Natural killer cell treated with Interleukin-12 subunit alpha and Interleukin-12 subunit beta and Interleukin-15 and Interleukin-18, amount 100 ng/mL, for 72 hours (primary cell): ENCODE measurements around the gene RHBDL1. TPM values are rescaled to one million over a fixed set of nuclear protein-coding genes. Genes with fewer than 3 reads are reported as not detected.

Experiments used
- ATAC-seq, 2 donors: fragments of 150-1000 bp; cut with Tn5 transposase in 1 of 2; sonication (Bioruptor Pico), chemical (Tn5 transposase) in 1 of 2; 2 replicates each; pipeline ENCODE4 v1.10.0; 2021
- DNase-seq: peaks from one replicate; pipeline ENCODE4 v3.0.0; 2022; ENCODE audit warnings: low spot score
- H3K27ac Mint-ChIP-seq, 2 donors: 1 replicate in 1 of 2; 2 replicates in 1 of 2; pipeline ENCODE4 v1.8.0; 2022; ENCODE audit warnings: mixed read lengths in 2 of 2, mild to moderate bottlenecking in 1 of 2, moderate library complexity in 1 of 2
- H3K27me3 Mint-ChIP-seq, 2 donors: 1 replicate in 1 of 2; 2 replicates in 1 of 2; pipeline ENCODE4 v1.8.0; 2022; ENCODE audit warnings: mixed read lengths in 2 of 2
- H3K36me3 Mint-ChIP-seq: one replicate; pipeline ENCODE4 v1.8.0; 2022; ENCODE audit warnings: mixed read lengths
- H3K4me1 Mint-ChIP-seq, 2 donors: 1 replicate in 1 of 2; 2 replicates in 1 of 2; pipeline ENCODE4 v1.8.0; 2022; ENCODE audit warnings: low read depth in 2 of 2, mixed read lengths in 2 of 2, mild to moderate bottlenecking in 1 of 2
- H3K4me3 Mint-ChIP-seq: one replicate; pipeline ENCODE4 v1.8.0; 2022; ENCODE audit warnings: mixed read lengths
- H3K9me3 Mint-ChIP-seq: 2 replicates; pipeline ENCODE4 v1.8.0; 2022; ENCODE audit warnings: mixed read lengths
- total RNA-seq, 2 donors: library from RNA; stranded (reverse); gene quantifications; one replicate each; pipeline ENCODE4 v1.2.3, GENCODE V29; 2022

Gene RHBDL1
- total RNA-seq, 2 donors from 2014 or later: 1.0 to 1.5 TPM

GRCh38 chr16:719815-720446 lies 44.5 kb downstream of the RHBDL1 start:
- Mint-ChIP-seq H3K36me3 (no peaks in the 10 kb centered on the region), H3K27me3 (no peaks in the 10 kb centered on the region), H3K4me1 (peaks cover 0 to 15% of the 10 kb centered on the region in 2 donors), H3K9me3 (no peaks in the 10 kb centered on the region), H3K4me3 (peak overlapping the region; percentile 79), H3K27ac (peak overlapping the region; percentile 41 to 57)
- ATAC-seq (no peak), DNase-seq (no peak)

GRCh38 chr16:720447-720989 lies 45.0 kb downstream of the RHBDL1 start:
- no peaks in the 10 kb centered on the region for H3K27me3 Mint-ChIP-seq
- H3K4me1 Mint-ChIP-seq: peaks cover 0 to 15% of the 10 kb centered on the region in 2 donors
- no peaks in the 10 kb centered on the region for H3K9me3 Mint-ChIP-seq
- peak overlapping the region; percentile 41 to 57 for H3K27ac Mint-ChIP-seq
- peak overlapping the region; percentile 79 for H3K4me3 Mint-ChIP-seq
- ATAC-seq (peak; percentile 29 to 37), DNase-seq (no peak)
- H3K36me3 Mint-ChIP-seq: no peaks in the 10 kb centered on the region

GRCh38 chr16:720990-721764 lies 45.7 kb downstream of the RHBDL1 start, which contains the start of gene ANTKMT:
Gene ANTKMT, plus strand, starts transcription at chr16:721146. Its CDS starts 129 bp downstream, at chr16:721275.
- Mint-ChIP-seq H3K27me3 (no peaks in the 10 kb centered on the region), H3K27ac (peak within 1 kb of the TSS; percentile 41 to 57), H3K9me3 (no peaks in the 10 kb centered on the region), H3K4me3 (peak within 1 kb of the TSS; percentile 79), H3K4me1 (peaks cover 0 to 15% of the 10 kb centered on the region in 2 donors), H3K36me3 (no peaks in the 10 kb centered on the region)
- ATAC-seq: peak; percentile 83 to 90
- peak; percentile 88 for DNase-seq

- no peak overlapping the region for H3K27ac Mint-ChIP-seq
- H3K36me3 Mint-ChIP-seq: no peaks in the 10 kb centered on the region
- H3K9me3 Mint-ChIP-seq: no peaks in the 10 kb centered on the region
- no peaks in the 10 kb centered on the region for H3K27me3 Mint-ChIP-seq
- ATAC-seq: no peak
- H3K4me1 Mint-ChIP-seq: peaks cover 0 to 15% of the 10 kb centered on the region in 2 donors
- DNase-seq: no peak
- peak overlapping the region; percentile 49 for H3K4me3 Mint-ChIP-seq
These were observed 46.5 kb downstream of the RHBDL1 start for GRCh38 chr16:721765-722540.

- Mint-ChIP-seq H3K4me3 (peak overlapping the region; percentile 34), H3K4me1 (peaks cover 0 to 15% of the 10 kb centered on the region in 2 donors), H3K27me3 (no peaks in the 10 kb centered on the region), H3K9me3 (no peaks in the 10 kb centered on the region), H3K27ac (no peak overlapping the region), H3K36me3 (no peaks in the 10 kb centered on the region)
- ATAC-seq (no peak), DNase-seq (no peak)
These were observed 47.6 kb downstream of the RHBDL1 start for GRCh38 chr16:722835-723633.

GRCh38 chr16:723695-724094 lies 48.2 kb downstream of the RHBDL1 start:
- Mint-ChIP-seq H3K27ac (no peak overlapping the region), H3K4me1 (peaks cover 0 to 15% of the 10 kb centered on the region in 2 donors), H3K9me3 (no peaks in the 10 kb centered on the region), H3K36me3 (no peaks in the 10 kb centered on the region), H3K4me3 (no peak overlapping the region), H3K27me3 (no peaks in the 10 kb centered on the region)
- ATAC-seq (no peak), DNase-seq (no peak)

- ATAC-seq (no peak), DNase-seq (no peak)
- Mint-ChIP-seq H3K27me3 (no peaks in the 10 kb centered on the region), H3K27ac (no peak overlapping the region), H3K4me3 (no peak overlapping the region), H3K9me3 (no peaks in the 10 kb centered on the region), H3K4me1 (peaks cover 0 to 9% of the 10 kb centered on the region in 2 donors), H3K36me3 (no peaks in the 10 kb centered on the region)
These were observed 48.9 kb downstream of the RHBDL1 start for GRCh38 chr16:724188-725040.

GRCh38 chr16:725041-725376 lies 49.5 kb downstream of the RHBDL1 start:
- Mint-ChIP-seq H3K27ac (no peak overlapping the region), H3K9me3 (no peaks in the 10 kb centered on the region), H3K36me3 (no peaks in the 10 kb centered on the region), H3K27me3 (no peaks in the 10 kb centered on the region), H3K4me3 (no peak overlapping the region), H3K4me1 (peaks cover 0 to 8% of the 10 kb centered on the region in 2 donors)
- ATAC-seq (no peak), DNase-seq (no peak)

GRCh38 chr16:725463-726187 lies 50.2 kb downstream of the RHBDL1 start:
- no peak for ATAC-seq
- no peaks in the 10 kb centered on the region for H3K27me3 Mint-ChIP-seq
- no peak overlapping the region for H3K4me3 Mint-ChIP-seq
- H3K4me1 Mint-ChIP-seq: peaks cover 0 to 2% of the 10 kb centered on the region in 2 donors
- no peaks in the 10 kb centered on the region for H3K36me3 Mint-ChIP-seq
- H3K9me3 Mint-ChIP-seq: no peaks in the 10 kb centered on the region
- DNase-seq: no peak
- H3K27ac Mint-ChIP-seq: no peak overlapping the region

- Mint-ChIP-seq H3K9me3 (no peaks in the 10 kb centered on the region), H3K27ac (no peak overlapping the region), H3K27me3 (no peaks in the 10 kb centered on the region), H3K4me1 (peaks cover 0 to 2% of the 10 kb centered on the region in 2 donors), H3K4me3 (no peak overlapping the region), H3K36me3 (no peaks in the 10 kb centered on the region)
- ATAC-seq (no peak), DNase-seq (no peak)
These were observed 50.6 kb downstream of the RHBDL1 start for GRCh38 chr16:726188-726437.

- peaks cover 0 to 2% of the 10 kb centered on the region in 2 donors for H3K4me1 Mint-ChIP-seq
- no peaks in the 10 kb centered on the region for H3K36me3 Mint-ChIP-seq
- H3K27me3 Mint-ChIP-seq: no peaks in the 10 kb centered on the region
- no peak within 1 kb of the TSS for H3K27ac Mint-ChIP-seq
- DNase-seq (peak; percentile 78), ATAC-seq (peak; percentile 57 to 70)
- peak within 1 kb of the TSS; percentile 52 for H3K4me3 Mint-ChIP-seq
- H3K9me3 Mint-ChIP-seq: no peaks in the 10 kb centered on the region
These were observed 51.2 kb downstream of the RHBDL1 start, which contains the start of the genes CCDC78 and HAGHL for GRCh38 chr16:726438-727290. Gene CCDC78, minus strand, starts transcription at chr16:726443. Its CDS starts 76 bp downstream, at chr16:726367. Gene HAGHL, plus strand, starts transcription at chr16:727106. Its CDS starts 404 bp downstream, at chr16:727510.
